ENCODE results near the gene GABRP.
"Not testable (repeated sequence)": the region's sequence is repeated elsewhere in the genome, so short reads cannot be mapped to it uniquely, and the experiment has no call there.

The GABRP gene, protein sequence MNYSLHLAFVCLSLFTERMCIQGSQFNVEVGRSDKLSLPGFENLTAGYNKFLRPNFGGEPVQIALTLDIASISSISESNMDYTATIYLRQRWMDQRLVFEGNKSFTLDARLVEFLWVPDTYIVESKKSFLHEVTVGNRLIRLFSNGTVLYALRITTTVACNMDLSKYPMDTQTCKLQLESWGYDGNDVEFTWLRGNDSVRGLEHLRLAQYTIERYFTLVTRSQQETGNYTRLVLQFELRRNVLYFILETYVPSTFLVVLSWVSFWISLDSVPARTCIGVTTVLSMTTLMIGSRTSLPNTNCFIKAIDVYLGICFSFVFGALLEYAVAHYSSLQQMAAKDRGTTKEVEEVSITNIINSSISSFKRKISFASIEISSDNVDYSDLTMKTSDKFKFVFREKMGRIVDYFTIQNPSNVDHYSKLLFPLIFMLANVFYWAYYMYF

DNA sequence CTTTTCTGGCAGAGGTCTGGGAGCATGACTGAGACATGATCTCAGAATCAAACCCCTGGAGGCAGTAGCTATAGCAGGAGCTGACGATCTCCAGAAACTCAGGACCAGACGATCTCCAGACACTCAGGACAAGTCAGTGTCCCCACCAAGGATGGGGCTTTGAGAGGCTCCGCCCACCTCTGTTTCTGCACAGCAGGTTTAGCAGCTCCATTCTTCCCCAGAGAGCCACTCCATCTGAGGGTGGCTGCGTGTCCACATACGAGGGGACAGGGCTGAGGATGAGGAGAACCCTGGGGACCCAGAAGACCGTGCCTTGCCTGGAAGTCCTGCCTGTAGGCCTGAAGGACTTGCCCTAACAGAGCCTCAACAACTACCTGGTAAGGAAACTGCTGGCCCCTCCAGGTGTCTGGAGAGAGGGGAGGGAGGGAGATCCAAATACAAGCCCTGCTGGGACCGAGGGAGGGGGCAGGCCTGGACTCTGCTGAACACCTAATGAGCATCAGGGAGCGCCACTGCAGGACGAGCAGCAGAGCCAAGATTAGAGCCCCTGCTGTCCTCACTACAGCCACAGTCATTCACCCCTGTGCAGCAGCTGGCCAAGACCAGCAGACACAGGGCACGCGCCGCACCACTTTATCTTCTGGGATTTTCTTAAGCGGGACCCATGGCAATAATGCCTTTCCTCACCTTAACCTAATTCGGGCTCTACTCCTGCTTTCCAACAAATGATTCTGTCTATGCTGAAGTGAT lies at the start of gene GABRP:
Gene GABRP (plus strand): TSS at position 228 of the 750 bp plus-strand sequence. CDS start 4,891 bp downstream, outside the sequence.
- DNase-seq = no peak

DNA sequence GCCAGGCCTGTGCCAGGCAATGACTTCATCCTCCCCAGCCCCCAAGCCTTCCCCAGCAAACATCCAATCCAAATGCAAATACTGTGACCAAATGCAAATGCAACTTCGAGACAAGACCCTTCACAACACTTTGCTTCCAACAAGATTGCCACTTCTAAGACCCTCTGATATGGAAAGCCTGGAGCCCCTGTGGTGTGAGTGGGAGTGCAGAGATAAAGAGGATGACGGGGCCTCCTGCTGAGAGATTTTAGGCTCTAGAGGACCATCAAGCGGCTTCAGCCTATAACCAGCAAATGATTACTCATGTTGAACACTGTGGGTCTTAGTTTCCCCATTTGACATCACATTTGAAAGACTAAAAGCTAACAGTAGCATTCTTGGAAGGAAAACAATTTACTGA lies 46.6 kb upstream of the GABRP start:
- DNase-seq = no peak

DNA sequence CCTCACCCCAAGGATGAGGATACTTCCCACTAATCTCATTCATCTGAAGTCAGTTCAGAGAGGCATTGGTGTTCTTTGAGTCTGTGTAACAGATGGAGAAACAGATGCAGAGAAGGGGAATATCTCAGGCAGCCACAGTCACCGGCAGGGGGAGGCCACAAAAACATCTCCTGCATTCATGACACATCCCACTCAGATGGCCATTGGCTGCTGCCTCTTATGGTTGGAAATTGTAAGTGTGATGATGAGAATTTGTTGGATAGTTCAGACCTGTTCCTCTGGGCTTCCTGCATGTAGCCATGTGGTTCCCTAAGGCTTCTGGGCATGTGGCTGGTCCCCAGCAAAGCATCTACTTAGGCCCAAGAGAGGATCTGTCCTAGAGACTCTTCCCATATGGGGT lies 45.9 kb upstream of the GABRP start:
- no peak for DNase-seq

DNA sequence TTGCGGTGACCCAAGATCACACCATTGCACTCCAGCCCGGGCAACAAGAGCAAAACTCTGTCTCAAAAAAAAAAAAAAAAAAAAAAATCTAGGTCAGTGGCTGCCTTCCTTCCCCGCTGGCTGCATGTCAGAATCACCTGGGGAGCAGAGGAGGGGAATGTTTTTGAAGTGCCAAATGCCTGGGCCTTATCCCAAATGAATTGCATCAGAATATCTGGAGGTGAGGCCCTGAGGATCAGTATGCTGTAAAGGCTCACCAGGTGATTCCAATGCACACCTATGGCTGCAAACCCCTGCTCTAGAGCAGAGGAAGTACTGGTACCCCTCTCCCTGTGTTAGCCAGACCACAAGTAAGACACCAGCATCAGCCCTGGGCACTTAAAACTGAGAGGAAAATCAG lies 44.7 kb upstream of the GABRP start:
- no peak for DNase-seq

DNA sequence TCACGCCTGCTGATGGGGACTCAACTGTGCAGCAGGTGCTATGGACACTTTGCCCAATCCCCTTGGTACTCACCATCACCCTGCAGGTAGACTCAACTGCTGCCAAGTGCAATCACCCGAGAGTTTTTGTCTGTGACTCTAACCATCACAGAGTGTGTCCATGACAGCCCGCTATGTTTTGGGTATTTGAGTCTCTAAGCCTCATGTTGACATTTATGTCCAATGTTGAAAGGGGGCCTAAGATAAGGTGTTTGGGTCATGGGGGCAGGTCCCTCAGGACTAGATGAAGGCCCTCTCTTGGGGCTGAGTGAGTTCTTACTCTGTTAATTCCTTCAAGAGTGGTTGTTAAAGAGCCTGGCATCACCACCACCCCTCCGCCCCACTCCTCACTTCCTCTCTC lies 44.1 kb upstream of the GABRP start:
- no peak for DNase-seq

DNA sequence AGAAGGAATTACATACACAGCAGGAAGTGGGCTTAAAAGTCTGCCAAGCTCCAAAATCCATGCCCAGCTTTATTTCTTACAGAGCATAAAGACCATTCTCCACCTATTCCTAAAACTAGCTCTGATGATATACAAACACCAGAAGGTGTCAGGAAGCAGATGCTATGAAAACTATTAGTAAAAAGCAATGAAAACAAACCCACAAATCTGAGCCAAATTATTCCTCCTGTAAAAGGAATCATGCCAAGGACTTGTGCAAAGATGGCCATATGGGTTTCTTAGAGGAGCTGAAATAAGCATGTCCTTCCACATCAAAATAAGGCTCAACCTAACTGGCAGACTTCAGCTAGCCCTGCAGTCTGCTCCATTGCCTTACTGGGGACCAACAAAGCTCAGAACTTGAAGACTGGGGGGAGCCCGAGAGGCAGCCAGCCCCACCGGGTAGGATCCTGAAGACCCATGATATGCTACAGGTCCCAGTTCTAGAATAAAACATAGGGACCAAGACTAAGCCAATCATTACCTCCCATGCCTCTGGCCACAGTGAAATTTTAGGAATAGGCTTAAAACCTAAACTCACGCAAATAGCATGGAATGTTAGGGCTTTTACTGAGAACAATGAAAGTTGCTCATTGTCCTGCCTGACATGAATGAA lies 42.8 kb upstream of the GABRP start:
- DNase-seq = no peak

DNA sequence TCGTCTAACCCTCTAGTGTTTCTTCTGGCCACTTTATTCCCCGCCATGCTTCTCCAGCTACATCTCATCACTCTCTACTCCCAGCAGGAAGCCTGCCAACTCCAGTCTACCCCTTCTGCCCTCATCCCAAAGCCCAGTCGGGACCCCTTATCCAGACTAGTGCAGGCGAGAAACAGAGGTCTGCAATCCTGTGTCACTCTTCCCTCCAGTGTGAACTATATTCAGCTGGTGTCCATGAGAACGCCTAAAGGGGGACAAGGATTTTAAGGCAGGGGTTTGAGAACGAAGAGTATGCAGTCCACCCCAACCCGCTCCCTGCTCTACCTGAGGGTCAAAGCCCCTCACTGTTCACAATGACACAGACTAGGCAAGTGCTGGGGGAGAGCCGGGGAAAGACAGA lies 41.7 kb upstream of the GABRP start:
- DNase-seq = no peak

DNA sequence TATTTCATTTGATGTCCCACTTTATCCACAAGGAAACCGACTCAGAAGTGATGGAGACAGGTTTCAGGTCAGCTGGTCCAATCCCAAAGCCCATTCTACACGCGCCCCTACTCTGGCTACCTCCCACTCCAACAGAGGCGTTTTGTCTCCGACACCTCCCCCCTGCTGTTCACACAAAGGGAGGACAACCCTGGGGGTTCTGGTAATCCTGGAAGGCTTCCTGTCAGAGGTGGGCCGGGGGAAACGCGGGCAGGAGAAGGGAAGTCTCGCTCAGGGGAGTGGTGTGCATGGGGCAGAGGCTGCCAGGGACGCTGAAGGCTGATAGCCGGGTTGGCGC lies 39.7 kb upstream of the GABRP start:
- no peak for DNase-seq

DNA sequence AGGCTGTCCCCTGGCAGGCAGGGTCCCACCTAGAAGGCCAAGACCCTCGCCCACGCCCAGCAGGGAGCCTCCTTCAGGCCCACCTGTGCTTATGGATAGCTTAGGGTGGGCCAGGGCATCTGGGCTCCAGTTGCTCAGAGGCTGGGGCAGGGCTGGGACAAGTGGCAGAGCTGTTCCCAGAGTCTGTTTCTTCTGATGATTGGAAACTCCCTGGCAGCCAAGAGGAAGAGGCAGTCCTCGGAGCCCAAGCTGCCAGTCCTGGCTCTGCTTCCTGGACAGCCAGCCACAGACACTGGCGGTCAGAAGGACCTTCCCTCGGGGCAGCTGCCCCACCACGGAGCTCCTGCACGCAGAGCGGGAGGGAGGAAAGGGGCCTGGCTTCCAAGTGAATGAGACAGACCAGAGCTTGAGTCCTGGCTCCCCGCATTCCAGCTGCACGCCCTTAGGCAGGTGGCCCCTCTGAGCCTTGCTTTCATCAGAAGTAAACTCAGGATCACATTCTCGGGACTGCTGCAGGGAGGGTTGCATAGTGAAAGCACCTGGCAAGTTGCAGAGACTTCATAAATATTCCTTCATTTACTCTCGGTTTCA lies 37.9 kb upstream of the GABRP start:
- no peak for DNase-seq

DNA sequence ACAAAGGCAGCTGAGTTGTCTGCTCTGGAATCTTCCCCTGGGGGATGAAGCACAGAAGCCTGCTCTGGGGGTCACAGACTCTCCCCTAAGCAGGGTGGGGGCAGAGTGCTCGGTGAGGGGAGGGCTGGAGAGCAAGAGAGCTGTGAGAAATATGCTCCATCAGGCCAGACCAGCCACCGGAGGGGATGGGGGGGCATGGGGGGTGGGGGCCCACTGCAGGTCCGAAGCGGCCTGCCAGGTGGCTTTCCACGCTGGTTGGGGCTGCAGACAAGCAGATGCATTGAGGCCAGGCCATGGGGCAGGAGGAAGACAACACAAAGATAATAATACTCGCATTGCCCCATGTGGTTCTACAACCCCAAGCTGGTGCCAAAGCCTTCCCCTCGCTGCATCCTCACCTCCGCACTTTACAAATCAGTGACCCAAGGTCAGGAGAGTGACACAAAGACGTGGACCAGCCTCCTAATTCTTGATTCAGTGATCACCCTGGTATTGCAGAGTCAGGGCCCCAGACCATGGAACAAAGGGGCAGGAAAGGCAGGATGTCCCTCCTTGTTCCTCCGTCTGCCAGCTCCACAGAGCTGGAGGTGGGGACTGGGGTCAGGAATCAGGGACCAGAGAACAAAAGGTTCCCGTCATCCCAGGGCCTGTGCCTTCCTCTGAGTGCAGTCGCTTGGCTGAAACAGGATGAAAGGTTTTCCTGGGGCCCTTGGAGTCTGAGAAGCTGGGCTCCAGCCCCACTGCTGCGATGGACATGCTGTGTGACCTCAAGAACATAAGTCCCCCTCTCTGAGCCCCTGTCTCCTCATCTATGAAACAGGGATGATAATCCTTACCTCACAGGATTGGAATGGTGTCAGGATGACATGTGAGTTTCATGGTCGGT lies 37.2 kb upstream of the GABRP start:
- DNase-seq = no peak

DNA sequence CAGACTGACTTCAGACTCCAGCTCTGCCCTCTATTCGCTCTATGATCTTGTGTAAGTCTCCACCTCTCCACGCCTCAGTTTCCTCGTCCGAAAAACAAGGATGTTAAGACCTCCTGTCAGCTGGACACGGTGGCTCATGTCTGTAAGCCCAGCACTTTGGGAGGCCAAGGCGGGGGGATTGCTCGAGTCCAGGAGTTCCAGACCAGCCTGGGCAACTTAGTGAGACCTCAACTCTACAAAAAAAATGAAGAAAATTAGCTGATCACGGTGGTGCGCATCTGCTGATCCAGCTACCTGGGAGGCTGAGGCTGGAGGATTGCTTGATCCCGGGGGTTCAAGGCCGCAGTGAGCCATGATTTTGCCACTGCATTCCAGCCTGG lies 36.6 kb upstream of the GABRP start:
- no peak for DNase-seq

DNA sequence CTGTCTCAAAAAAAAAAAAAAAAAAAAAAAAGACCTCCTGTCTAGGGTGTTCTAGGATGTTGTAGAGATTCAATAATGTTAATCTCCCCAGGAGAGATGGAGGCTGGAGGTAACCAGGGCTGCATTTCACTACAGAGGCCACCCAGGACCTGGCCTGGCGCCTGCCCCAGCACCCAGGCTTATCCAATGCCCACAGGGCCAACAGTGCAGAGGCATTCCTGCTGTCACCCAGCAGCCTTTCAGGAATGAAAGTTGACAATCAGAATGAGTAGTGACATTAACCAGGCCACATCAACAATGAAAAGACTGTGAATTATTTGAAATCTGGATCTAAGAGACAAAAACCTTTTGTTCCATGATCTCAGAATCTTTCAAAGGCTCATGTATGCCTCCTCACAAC lies 36.2 kb upstream of the GABRP start:
- no peak for DNase-seq

DNA sequence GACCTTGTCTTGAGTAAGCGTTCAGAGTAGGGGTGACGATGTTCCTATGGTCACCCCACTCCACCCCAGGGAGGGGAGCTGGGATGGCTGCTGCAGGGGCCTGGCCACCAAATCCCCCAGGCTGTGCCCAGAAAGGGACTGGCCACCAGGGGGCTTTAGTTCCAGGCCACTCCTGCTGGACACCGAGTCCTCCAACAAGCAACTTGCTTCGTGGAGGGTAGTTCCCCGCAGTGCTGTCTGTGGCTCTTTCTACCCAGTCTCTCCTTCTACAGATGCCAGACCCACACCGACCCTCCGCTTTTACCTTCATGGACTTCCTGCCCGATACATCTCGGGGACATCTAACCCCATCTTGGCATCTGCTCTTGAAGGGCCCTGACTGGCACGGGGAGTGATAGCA lies 35.7 kb upstream of the GABRP start:
- no peak for DNase-seq

DNA sequence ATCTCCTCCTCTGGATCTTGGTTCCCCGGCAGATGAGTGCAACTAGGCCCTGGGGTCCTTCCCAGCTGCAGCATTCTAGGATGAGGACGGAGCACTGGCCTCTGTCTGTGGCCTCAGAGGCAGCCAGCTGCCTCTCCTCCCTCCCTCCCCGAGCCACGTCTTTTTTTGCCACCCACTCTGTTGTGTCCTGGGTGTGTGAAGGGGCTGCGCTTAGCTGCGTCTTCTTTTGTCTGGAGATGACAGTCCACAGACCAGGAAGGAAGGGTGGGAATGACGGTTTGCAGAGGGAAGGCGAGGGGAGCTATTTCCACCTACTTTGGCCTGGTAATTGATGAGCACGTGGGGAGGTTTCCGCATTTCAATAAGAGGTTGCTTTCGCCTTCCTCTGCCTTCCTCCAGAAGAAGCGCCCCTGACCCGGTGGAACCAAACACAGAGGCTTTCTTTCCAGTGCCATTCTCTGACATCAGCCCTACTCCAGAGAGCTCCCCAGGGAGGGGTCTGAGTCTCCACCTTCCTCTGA lies 34.5 kb upstream of the GABRP start:
- DNase-seq = no peak

DNA sequence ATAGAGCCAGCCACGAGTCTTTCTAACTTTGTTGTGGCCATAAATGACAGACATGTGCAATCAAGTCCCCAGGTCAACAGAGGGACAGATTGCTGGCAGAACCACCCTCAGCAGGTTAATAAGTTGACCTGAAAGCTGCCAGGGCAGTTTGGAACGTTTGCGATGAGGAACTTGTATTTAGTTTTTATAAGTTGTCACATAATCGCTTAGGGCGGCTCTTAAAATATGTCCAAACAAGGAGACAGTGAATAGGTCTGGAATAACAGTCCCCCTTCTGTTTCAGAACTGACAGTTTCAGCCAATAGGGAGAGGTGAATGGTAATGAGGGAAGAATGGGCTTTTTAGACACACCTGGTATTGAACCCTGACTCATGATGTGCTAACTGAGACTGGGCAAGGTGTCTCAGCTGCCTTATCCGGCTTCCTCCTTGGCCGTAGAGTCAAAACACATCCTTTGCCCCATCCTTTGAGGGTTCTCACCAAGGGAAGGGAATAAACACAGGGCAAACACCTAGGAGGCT lies 33.6 kb upstream of the GABRP start:
- no peak for DNase-seq

DNA sequence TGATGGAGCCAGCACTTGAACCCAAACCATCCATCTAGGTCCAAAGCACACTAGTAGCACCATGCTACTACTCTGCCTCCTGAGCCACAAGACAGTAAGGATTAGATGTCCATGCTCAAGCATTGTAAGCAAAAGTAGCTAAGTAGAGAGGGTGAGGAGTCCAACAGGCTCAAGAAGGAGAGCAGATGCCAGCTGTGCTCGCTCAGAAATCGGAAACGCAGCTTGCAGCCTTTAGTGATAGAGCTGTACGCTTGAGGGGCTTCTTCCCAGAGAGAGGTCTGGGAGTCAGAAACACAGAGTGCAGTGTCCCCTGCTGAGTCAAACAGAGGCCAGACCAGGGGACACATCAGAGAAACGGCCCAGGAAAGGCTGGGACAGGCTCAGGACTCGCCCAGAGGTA lies 32.7 kb upstream of the GABRP start:
- DNase-seq = no peak

DNA sequence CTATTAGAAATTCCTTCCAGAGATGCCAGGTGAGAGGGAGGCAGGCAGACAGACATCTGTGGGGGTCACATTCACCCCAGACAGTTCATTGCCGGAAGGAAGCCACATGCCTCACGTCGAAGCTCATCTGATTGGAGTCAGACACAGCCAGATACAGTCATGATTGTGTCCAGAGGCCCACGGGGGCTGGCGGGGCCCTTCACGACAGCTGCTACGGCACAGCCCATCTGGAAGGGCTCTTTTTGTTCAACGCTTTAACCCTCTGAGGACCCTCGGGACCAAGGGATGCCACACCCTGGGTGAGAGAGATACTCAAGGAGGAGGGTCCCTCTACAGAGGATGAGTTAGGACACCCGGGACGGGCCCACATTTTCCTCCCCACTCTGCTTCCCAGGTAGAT lies 31.9 kb upstream of the GABRP start:
- no peak for DNase-seq

DNA sequence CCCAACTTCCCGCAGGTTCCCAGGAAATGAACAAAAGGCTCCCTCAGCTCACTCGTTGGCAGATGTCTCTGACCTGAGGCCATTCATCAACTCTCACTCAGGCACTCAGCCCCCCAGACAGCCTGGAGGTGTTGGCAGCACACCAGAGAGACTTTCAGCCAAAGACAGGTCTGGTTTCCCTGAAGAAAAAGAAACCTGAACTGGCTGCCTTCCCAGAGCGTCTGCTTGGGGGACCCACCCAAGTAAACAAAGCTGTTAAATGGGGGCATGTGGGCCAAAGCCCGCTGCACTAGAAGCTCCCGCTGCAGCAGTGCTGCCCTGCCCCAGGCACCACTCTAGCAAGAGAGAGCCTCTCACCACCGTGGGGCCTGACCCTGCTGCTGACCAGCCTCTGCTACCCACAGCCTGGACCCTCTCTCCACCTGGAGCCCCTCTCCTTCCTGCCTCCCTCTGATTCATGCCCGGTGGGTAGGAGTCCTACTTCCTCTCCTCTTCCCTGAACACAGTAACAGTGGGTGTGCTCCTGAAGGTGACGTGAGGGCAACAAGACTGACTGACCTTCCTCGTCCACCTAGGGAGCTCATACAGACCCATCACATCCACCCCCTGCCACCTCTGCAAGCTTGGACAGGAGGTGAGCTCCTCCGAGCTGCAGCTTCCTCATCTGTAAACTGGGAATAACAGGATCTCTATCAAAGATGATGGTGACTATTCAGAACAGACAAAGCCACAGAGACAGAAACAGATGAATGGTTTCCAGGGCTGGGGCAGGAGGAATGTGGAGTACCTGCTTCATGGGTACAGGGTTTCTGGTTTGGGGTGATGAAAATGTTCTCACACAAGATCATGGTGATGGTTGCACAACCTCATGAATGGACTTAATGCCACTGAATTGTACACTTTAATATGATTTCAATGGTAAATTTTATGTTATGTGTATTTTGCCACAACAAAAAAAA lies 31.0 kb upstream of the GABRP start:
- DNase-seq = no peak

DNA sequence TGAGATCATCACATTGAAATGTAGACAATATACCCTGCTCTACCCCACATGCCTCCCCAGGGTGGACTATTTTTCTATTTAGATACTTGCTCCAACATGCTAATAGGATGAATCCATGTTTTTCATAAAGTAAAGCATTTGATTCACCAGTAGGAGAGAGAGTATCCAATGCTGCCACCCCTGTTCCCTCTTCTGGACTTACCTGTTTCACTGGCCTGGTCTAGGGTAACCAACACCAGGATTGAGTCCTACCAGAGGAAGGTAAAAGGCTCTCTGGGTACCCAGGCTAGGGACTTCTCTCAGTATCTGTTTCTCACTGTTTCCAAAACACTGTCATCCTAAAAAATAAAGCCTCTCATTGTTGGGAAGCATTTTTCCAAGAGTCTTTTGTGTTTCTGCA lies 30.2 kb upstream of the GABRP start:
- DNase-seq = no peak

DNA sequence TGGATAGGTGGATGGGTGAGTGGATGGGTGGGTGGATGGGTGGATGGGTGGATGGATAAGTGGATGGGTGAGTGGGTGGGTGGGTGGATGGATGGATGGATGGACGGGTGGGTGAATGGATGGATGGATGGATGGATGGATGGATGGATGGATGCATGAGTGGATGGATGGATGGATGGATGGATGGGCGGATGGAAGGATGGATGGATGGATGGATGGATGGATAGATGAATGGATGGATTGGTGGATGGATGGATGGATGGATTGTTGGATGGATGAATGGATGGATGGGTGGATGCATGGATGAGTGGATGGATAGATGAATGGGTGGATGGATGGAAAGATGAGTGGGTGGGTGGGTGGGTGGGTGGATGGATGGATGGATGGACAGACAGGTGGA lies 29.0 kb upstream of the GABRP start:
- not testable (repeated sequence) for DNase-seq

Data from NCI-H526 treated with DMSO at 0.1 percent for 48 hours (cell line).